OCI-M1 (cell line): ENCODE data around the gene KRT81.
"Not testable (repeated sequence)": the region's sequence is repeated elsewhere in the genome, so short reads cannot be mapped to it uniquely, and the experiment has no call there.

ENCODE experiments used
- DNase-seq: peaks from one replicate; lab custom pipeline; 2025; lab: John Stamatoyannopoulos, UW

Gene KRT81

GRCh38 chr12:52241205-52241842, 50.0 kb downstream of the KRT81 start:
- DNase-seq: no peak

- not testable (repeated sequence) for DNase-seq
These were observed 51.1 kb downstream of the KRT81 start for GRCh38 chr12:52240247-52240646.

- no peak for DNase-seq
These were observed 51.6 kb downstream of the KRT81 start for GRCh38 chr12:52239767-52240166.

GRCh38 chr12:52238916-52239646, 52.3 kb downstream of the KRT81 start:
- DNase-seq: no peak

DNA sequence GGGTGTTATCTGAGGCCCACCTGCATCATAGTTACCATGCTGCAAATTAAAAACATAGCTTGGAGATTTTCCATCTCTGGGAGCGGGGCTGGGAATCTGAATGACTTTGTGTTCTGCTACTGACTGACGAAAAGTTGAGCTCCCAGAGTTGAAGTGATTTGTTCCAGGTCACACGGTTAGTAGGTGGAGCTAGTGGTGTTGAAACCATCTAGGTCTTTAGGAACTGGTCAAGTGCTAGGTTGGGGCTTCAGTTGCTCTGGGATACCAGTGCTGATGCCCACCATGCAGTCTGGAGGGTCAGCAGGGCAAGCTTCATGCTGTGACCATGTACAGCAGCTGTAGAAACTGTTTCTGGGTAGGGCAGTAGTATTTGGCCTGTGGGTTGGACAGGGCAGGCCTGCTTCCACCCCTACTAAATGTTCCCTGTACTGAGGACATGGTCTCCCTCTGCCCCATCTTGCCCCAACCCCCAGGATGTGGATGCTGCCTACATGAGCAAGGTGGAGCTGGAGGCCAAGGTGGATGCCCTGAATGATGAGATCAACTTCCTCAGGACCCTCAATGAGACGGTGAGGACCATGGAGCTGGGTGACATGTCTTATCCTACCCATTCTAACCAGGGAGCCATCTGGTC, 53.0 kb downstream of the KRT81 start:
- DNase-seq: no peak

GRCh38 chr12:52236386-52237050, 54.8 kb downstream of the KRT81 start:
- no peak for DNase-seq
